ENCODE results near the gene EZH2.

- TF ChIP-seq, protein P1, sequence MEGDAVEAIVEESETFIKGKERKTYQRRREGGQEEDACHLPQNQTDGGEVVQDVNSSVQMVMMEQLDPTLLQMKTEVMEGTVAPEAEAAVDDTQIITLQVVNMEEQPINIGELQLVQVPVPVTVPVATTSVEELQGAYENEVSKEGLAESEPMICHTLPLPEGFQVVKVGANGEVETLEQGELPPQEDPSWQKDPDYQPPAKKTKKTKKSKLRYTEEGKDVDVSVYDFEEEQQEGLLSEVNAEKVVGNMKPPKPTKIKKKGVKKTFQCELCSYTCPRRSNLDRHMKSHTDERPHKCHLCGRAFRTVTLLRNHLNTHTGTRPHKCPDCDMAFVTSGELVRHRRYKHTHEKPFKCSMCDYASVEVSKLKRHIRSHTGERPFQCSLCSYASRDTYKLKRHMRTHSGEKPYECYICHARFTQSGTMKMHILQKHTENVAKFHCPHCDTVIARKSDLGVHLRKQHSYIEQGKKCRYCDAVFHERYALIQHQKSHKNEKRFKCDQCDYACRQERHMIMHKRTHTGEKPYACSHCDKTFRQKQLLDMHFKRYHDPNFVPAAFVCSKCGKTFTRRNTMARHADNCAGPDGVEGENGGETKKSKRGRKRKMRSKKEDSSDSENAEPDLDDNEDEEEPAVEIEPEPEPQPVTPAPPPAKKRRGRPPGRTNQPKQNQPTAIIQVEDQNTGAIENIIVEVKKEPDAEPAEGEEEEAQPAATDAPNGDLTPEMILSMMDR (IDR thresholded peaks at IDR 0.05), result no peak
- no peak for TF ChIP-seq POLR2A (IDR thresholded peaks at IDR 0.05)
- no peak for TF ChIP-seq POLR2AphosphoS5 (IDR thresholded peaks at IDR 0.05)
These were observed 53.0 kb downstream of the EZH2 start for GRCh38 chr7:148830897-148831692.

Measured in prostate gland (tissue), 2 donors.